Hepatocyte (in vitro differentiated cells): Measurements from ENCODE around the gene MYH11. TPM values are rescaled to one million over a fixed set of nuclear protein-coding genes. Genes with fewer than 3 reads are reported as not detected.
A peak's percentile ranks its signal among the peaks of the same experiment; 100 is the strongest.

Source experiments
- DNase-seq: peaks from one replicate; pipeline ENCODE4 v3.0.0-alpha.2; 2016; ENCODE audit warnings: low spot score
- H2AFZ ChIP-seq: fragments of 200-600 bp; sonication (generic); 2 replicates; pipeline ENCODE4 v1.6.0; 2016; ENCODE audit warnings: antibody characterized with exemption, mild to moderate bottlenecking
- H3K27ac ChIP-seq: fragments of 200-600 bp; sonication (generic); 2 replicates; pipeline ENCODE4 v1.5.1; 2016; ENCODE audit warnings: mild to moderate bottlenecking
- H3K27me3 ChIP-seq: fragments of 200-600 bp; sonication (generic); 2 replicates; pipeline ENCODE4 v1.6.1; 2016
- H3K36me3 ChIP-seq: fragments of 200-600 bp; sonication (generic); replicated peaks from 2 replicates; pipeline ENCODE4 v1.5.1; 2016; ENCODE audit warnings: low read depth; ENCODE audit not compliant: insufficient read depth
- H3K4me1 ChIP-seq: fragments of 200-600 bp; sonication (generic); 2 replicates; pipeline ENCODE4 v1.5.1; 2016; ENCODE audit warnings: mild to moderate bottlenecking, moderate library complexity; ENCODE audit not compliant: insufficient read depth
- H3K4me2 ChIP-seq: fragments of 200-600 bp; sonication (generic); 2 replicates; pipeline ENCODE4 v1.6.0; 2016
- H3K4me3 ChIP-seq: fragments of 200-600 bp; sonication (generic); 2 replicates; pipeline ENCODE4 v1.5.1; 2016; ENCODE audit warnings: mild to moderate bottlenecking
- H3K79me2 ChIP-seq: fragments of 200-600 bp; sonication (generic); 2 replicates; pipeline ENCODE4 v1.6.0; 2017; ENCODE audit warnings: mild to moderate bottlenecking
- H3K9me2 ChIP-seq: fragments of 200-600 bp; sonication (generic); replicated peaks from 2 replicates; pipeline ENCODE4 v1.6.0; 2017; ENCODE audit warnings: mild to moderate bottlenecking; ENCODE audit not compliant: insufficient read depth
- H3K9me3 ChIP-seq: fragments of 200-600 bp; sonication (generic); 2 replicates; pipeline ENCODE4 v1.5.1; 2016; ENCODE audit warnings: low read depth, mild to moderate bottlenecking
- H4K20me1 ChIP-seq: fragments of 200-600 bp; sonication (generic); 2 replicates; pipeline ENCODE4 v1.6.0; 2016; ENCODE audit warnings: mild to moderate bottlenecking; ENCODE audit not compliant: insufficient read depth, poor library complexity, severe bottlenecking
- EZH2 ChIP-seq: fragments of 200-600 bp; sonication (generic); IDR thresholded peaks from 2 replicates; pipeline ENCODE4 v1.6.1; 2016; ENCODE audit warnings: antibody characterized with exemption, mild to moderate bottlenecking, borderline replicate concordance
- EZH2phosphoT487 ChIP-seq: fragments of 200-600 bp; sonication (generic); IDR thresholded peaks from one replicate; pipeline ENCODE4 v1.6.1; 2018; ENCODE audit warnings: antibody characterized with exemption, mild to moderate bottlenecking, low read depth, moderate library complexity; ENCODE audit not compliant: unreplicated experiment, severe bottlenecking
- WGBS: methylation state at CpG from one replicate; pipeline ENCODE4 v1.1.6; 2016; ENCODE audit warnings: low lambda C conversion rate; ENCODE audit errors: missing lambda C conversion rate; 5-methylcytosine and 5-hydroxymethylcytosine counted together
- polyA plus RNA-seq: library from polyadenylated mRNA; unstranded; fragments of >200 nt; fragmentation: Nextera tagmentation; extraction: Ambion mirVana; gene quantifications from 2 replicates; pipeline ENCODE4 v1.2.1, GENCODE V29; 2016
- total RNA-seq: library from RNA; depleted of rRNA; stranded (reverse); fragments of >200 nt; gene quantifications from 2 replicates; pipeline ENCODE4 v1.2.3, GENCODE V29; 2014
- TF ChIP-seq, protein P1 (sequence below): fragments of 200-600 bp; sonication (generic); IDR thresholded peaks from 2 replicates; pipeline ENCODE4 v1.5.1; 2016; ENCODE audit warnings: antibody characterized with exemption, mild to moderate bottlenecking; ENCODE audit not compliant: poor library complexity

Gene MYH11
- total and polyA plus RNA-seq, 2 experiments from 2014 or later = 0.59 to 5.9 TPM

- Histone ChIP-seq H3K4me3 (no peak overlapping the region), H3K27me3 (peaks cover 5% of the 10 kb centered on the region), H4K20me1 (no peaks in the 10 kb centered on the region), H3K27ac (no peak overlapping the region), H3K4me2 (no peak overlapping the region), H3K9me3 (no peaks in the 10 kb centered on the region), H3K36me3 (no peaks in the 10 kb centered on the region), H3K4me1 (no peaks in the 10 kb centered on the region), H2AFZ (no peak overlapping the region), H3K79me2 (no peaks in the 10 kb centered on the region), H3K9me2 (no peaks in the 10 kb centered on the region)
- TF ChIP-seq, protein P1, sequence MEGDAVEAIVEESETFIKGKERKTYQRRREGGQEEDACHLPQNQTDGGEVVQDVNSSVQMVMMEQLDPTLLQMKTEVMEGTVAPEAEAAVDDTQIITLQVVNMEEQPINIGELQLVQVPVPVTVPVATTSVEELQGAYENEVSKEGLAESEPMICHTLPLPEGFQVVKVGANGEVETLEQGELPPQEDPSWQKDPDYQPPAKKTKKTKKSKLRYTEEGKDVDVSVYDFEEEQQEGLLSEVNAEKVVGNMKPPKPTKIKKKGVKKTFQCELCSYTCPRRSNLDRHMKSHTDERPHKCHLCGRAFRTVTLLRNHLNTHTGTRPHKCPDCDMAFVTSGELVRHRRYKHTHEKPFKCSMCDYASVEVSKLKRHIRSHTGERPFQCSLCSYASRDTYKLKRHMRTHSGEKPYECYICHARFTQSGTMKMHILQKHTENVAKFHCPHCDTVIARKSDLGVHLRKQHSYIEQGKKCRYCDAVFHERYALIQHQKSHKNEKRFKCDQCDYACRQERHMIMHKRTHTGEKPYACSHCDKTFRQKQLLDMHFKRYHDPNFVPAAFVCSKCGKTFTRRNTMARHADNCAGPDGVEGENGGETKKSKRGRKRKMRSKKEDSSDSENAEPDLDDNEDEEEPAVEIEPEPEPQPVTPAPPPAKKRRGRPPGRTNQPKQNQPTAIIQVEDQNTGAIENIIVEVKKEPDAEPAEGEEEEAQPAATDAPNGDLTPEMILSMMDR = no peak
- TF ChIP-seq EZH2 (no peak), EZH2phosphoT487 (no peak)
- WGBS = 92% methylated on average over 8 of the region's 8 CpGs
- no peak for DNase-seq
These were observed 78.6 kb downstream of the MYH11 start for GRCh38 chr16:15778204-15778743.

GRCh38 chr16:15777533-15778203 lies 79.2 kb downstream of the MYH11 start:
- Histone ChIP-seq H4K20me1 (no peaks in the 10 kb centered on the region), H3K36me3 (no peaks in the 10 kb centered on the region), H3K4me3 (no peak overlapping the region), H3K4me2 (no peak overlapping the region), H3K79me2 (no peaks in the 10 kb centered on the region), H3K4me1 (no peaks in the 10 kb centered on the region), H3K27me3 (peaks cover 5% of the 10 kb centered on the region), H2AFZ (no peak overlapping the region), H3K9me2 (no peaks in the 10 kb centered on the region), H3K9me3 (no peaks in the 10 kb centered on the region), H3K27ac (no peak overlapping the region)
- TF ChIP-seq EZH2 = no peak
- no peak for TF ChIP-seq EZH2phosphoT487
- TF ChIP-seq, protein P1 = peak; percentile 26
- DNase-seq = peak; percentile 28
- WGBS = 62% methylated on average over 11 of the region's 11 CpGs

DNA sequence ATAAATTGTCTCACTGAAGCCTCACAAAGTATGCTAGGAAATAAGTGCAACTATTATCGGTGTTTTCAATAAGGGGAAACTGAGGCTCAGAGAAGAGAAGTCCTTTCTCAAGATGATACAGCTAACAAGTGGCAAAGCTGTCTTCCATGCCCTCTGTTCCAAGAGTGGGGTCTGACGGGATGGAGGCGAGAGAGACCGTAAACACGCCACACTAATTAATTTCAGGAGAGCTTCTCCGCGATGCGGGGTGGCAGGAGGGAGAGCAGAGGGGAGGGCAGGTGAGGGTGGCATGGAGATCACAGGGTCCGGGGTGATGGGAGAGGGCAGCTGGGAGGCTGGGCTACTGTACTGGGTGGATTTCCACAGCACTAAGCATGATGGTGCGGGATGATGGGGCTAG lies 80.3 kb downstream of the MYH11 start:
- Histone ChIP-seq H4K20me1 (no peaks in the 10 kb centered on the region), H3K4me1 (no peaks in the 10 kb centered on the region), H3K27me3 (peaks cover 5% of the 10 kb centered on the region), H3K36me3 (no peaks in the 10 kb centered on the region), H3K4me2 (no peak overlapping the region), H3K79me2 (no peaks in the 10 kb centered on the region), H3K9me3 (no peaks in the 10 kb centered on the region), H3K4me3 (no peak overlapping the region), H2AFZ (no peak overlapping the region), H3K9me2 (no peaks in the 10 kb centered on the region), H3K27ac (no peak overlapping the region)
- no peak for DNase-seq
- TF ChIP-seq EZH2phosphoT487 (no peak), EZH2 (no peak)
- TF ChIP-seq, protein P1 = no peak
- 87% methylated on average over 10 of the region's 10 CpGs for WGBS
